Heart left ventricle (tissue), 13 donors: ENCODE data around the gene SNX8.

Experiments used
- POLR2A ChIP-seq, 2 donors: fragments of 450-650 bp; IDR thresholded peaks; one replicate each; pipeline ENCODE4 v1.6.1; 2017; ENCODE audit warnings: antibody characterized with exemption in 2 of 2, mild to moderate bottlenecking in 2 of 2, moderate library complexity in 2 of 2
- TF ChIP-seq, protein P1 (sequence below), 12 donors: fragments of 200-600 bp; sonication (generic) in 4 of 12; IDR thresholded peaks; one replicate each; pipeline versions ENCODE4 v1.5.0 to v1.8.0; 2018 to 2022; ENCODE audit warnings: antibody characterized with exemption in 12 of 12, mild to moderate bottlenecking in 5 of 12
- donor health status: ischemic (EF 13 %, LVEDD 7.1; RV severe dilation, severe dysfunction).
- donor health status: DM: no; HTN: yes; CAD: no.
- donor health status: DM: no; HTN: no; CAD: no.
- donor health status: ischemic (EF 25% LVEDD 6.9; RV normal size, moderate dysfunction).
- donor health status: ischemic (EF 25% LVEDD 5.7; RV mildly dilated, moderate dysfunction).
- donor health status: ischemic (EF 35%, LVEDD 5.7; RV mildly dilated, moderate dysfunction).
- donor health status: nonischemic (EF 11% LVEDD 7.7; RV severe dilation, severe dysfunction).
- donor health status: DM: yes; HTN: yes; CAD: no.
- donor health status: PGD.
- donor health status: ischemic (EF 29% LVEDD 5.4; RV normal size, mild dysfunction).
- donor health status: nonischemic (EF 23%, LVEDD 6.1; RV moderate dilation, normal function).

DNA sequence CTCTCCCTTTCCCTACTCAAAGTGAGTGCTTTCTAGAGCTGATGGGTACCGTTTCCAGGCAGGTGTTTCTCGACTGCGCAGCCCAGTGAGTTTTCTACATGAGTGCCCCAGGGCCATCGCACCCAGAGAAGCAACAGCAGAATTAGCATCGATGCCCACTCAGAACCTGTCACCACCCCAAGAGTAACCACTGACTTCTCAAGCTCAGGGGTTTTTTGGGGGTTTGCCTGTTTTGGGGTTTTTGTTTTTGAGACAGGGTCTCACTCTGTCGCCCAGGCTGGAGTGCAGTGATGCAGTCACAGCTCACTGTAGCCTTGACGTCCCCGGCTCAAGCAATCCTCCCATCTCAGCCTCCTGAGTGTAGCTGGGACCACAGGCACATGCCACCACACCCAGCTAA is 25.7 kb downstream of the SNX8 start:
- no peak for TF ChIP-seq POLR2A (IDR thresholded peaks at IDR 0.05)
- TF ChIP-seq, protein P1, sequence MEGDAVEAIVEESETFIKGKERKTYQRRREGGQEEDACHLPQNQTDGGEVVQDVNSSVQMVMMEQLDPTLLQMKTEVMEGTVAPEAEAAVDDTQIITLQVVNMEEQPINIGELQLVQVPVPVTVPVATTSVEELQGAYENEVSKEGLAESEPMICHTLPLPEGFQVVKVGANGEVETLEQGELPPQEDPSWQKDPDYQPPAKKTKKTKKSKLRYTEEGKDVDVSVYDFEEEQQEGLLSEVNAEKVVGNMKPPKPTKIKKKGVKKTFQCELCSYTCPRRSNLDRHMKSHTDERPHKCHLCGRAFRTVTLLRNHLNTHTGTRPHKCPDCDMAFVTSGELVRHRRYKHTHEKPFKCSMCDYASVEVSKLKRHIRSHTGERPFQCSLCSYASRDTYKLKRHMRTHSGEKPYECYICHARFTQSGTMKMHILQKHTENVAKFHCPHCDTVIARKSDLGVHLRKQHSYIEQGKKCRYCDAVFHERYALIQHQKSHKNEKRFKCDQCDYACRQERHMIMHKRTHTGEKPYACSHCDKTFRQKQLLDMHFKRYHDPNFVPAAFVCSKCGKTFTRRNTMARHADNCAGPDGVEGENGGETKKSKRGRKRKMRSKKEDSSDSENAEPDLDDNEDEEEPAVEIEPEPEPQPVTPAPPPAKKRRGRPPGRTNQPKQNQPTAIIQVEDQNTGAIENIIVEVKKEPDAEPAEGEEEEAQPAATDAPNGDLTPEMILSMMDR (IDR thresholded peaks at IDR 0.05) = no peak
